ENCODE data around the gene SELENOV.

The SELENOV gene

GRCh38 chr19:39497996-39498797, 16.7 kb upstream of the SELENOV start:
- DNase-seq (ENCODE audit: extremely low spot score) = peak; percentile 64
- CTCF ChIA-PET = interaction anchor here (0.6 to 1.4 kb wide), 6 partner anchors 10 to 269 kb away, joined by 3 to 9 read pairs (median 4); no protein-coding TSS in a partner anchor
- TF ChIP-seq ARNT (IDR thresholded peaks at IDR 0.05) = no peak
- peak; percentile 90 for TF ChIP-seq L3MBTL2 (conservative IDR thresholded peaks at IDR 0.05)
- TF ChIP-seq PKNOX1 (IDR thresholded peaks at IDR 0.05) = peak; percentile 97
- POLR2A ChIA-PET = interaction anchor here (0.9 to 4.8 kb wide), 7 partner anchors 17 to 63 kb away, joined by 4 to 34 read pairs (median 5); partner anchors contain the start of genes EID2B, RPS16 and TIMM50

GRCh38 chr19:39498798-39499642, 15.9 kb upstream of the SELENOV start, which contains the start of gene DLL3:
Gene DLL3 (plus strand): TSS chr19:39498947. CDS start chr19:39498975, 28 bp downstream.
- CTCF ChIA-PET = interaction anchor here (0.6 kb wide), 1 partner anchor 14 kb away, joined by 8 read pairs; no protein-coding TSS in a partner anchor
- POLR2A ChIA-PET = interaction anchor here (1.6 to 4.8 kb wide), 4 partner anchors 18 to 63 kb away, joined by 4 to 34 read pairs (median 8); partner anchors contain the start of genes RPS16 and TIMM50
- TF ChIP-seq TARDBP (IDR thresholded peaks at IDR 0.05) = no peak
- no peak for TF ChIP-seq LEF1 (IDR thresholded peaks at IDR 0.05; ENCODE audit: borderline replicate concordance)
- TF ChIP-seq NFRKB (IDR thresholded peaks at IDR 0.05) = no peak
- TF ChIP-seq FOXK2 (IDR thresholded peaks at IDR 0.05) = no peak
- TF ChIP-seq ELF4 (IDR thresholded peaks at IDR 0.05) = no peak
- TF ChIP-seq ZNF384 (IDR thresholded peaks at IDR 0.05) = no peak
- no peak for TF ChIP-seq ARNT (IDR thresholded peaks at IDR 0.05)
- TF ChIP-seq FOXA1 (IDR thresholded peaks at IDR 0.05) = no peak
- TF ChIP-seq CTBP1 (IDR thresholded peaks at IDR 0.05; ENCODE audit: borderline replicate concordance) = no peak
- TF ChIP-seq PKNOX1 (IDR thresholded peaks at IDR 0.05) = no peak
- TF ChIP-seq FOXM1 (IDR thresholded peaks at IDR 0.05; ENCODE audit: borderline replicate concordance) = no peak
- no peak for TF ChIP-seq SUZ12 (IDR thresholded peaks at IDR 0.05)
- TF ChIP-seq L3MBTL2 (conservative IDR thresholded peaks at IDR 0.05) = no peak
- TF ChIP-seq BHLHE40 (IDR thresholded peaks at IDR 0.05; ENCODE audit: borderline replicate concordance) = no peak
- TF ChIP-seq SP1 (IDR thresholded peaks at IDR 0.05) = no peak
- TF ChIP-seq HDGF (IDR thresholded peaks at IDR 0.05; ENCODE audit: borderline replicate concordance) = no peak
- no peak for DNase-seq (ENCODE audit: extremely low spot score)

- POLR2A ChIA-PET = interaction anchor here (1.5 to 4.8 kb wide), 2 partner anchors 64 kb away, joined by 8 to 34 read pairs; partner anchors contain the start of gene RPS16
- DNase-seq (ENCODE audit: extremely low spot score) = no peak
- TF ChIP-seq BHLHE40 (IDR thresholded peaks at IDR 0.05; ENCODE audit: borderline replicate concordance) (no peak), FOXK2 (IDR thresholded peaks at IDR 0.05) (no peak), LEF1 (IDR thresholded peaks at IDR 0.05; ENCODE audit: borderline replicate concordance) (no peak), ARNT (IDR thresholded peaks at IDR 0.05) (no peak), SUZ12 (IDR thresholded peaks at IDR 0.05) (no peak), ZNF384 (IDR thresholded peaks at IDR 0.05) (no peak), CTBP1 (IDR thresholded peaks at IDR 0.05; ENCODE audit: borderline replicate concordance) (no peak), SP1 (IDR thresholded peaks at IDR 0.05) (no peak), PKNOX1 (IDR thresholded peaks at IDR 0.05) (no peak), ELF4 (IDR thresholded peaks at IDR 0.05) (no peak), L3MBTL2 (conservative IDR thresholded peaks at IDR 0.05) (no peak), HDGF (IDR thresholded peaks at IDR 0.05; ENCODE audit: borderline replicate concordance) (no peak), FOXA1 (IDR thresholded peaks at IDR 0.05) (no peak), NFRKB (IDR thresholded peaks at IDR 0.05) (no peak), FOXM1 (IDR thresholded peaks at IDR 0.05; ENCODE audit: borderline replicate concordance) (no peak), TARDBP (IDR thresholded peaks at IDR 0.05) (no peak)
- CTCF ChIA-PET = interaction anchor here (0.9 kb wide), 1 partner anchor 59 kb away, joined by 3 read pairs; no protein-coding TSS in a partner anchor
Observed at GRCh38 chr19:39499932-39500331, 15.0 kb upstream of the SELENOV start.

GRCh38 chr19:39500543-39500942, 14.4 kb upstream of the SELENOV start:
- ChIA-PET CTCF (interaction anchor here (0.9 kb wide), 1 partner anchor 60 kb away, joined by 3 read pairs; no protein-coding TSS in a partner anchor), POLR2A (interaction anchor here (1.5 kb wide), 1 partner anchor 65 kb away, joined by 8 read pairs; the partner anchor contains the start of gene RPS16)
- DNase-seq (ENCODE audit: extremely low spot score) = no peak
- TF ChIP-seq ELF4 (IDR thresholded peaks at IDR 0.05) (no peak), TARDBP (IDR thresholded peaks at IDR 0.05) (no peak), HDGF (IDR thresholded peaks at IDR 0.05; ENCODE audit: borderline replicate concordance) (no peak), NFRKB (IDR thresholded peaks at IDR 0.05) (no peak), FOXA1 (IDR thresholded peaks at IDR 0.05) (no peak), ARNT (IDR thresholded peaks at IDR 0.05) (no peak), BHLHE40 (IDR thresholded peaks at IDR 0.05; ENCODE audit: borderline replicate concordance) (no peak), ZNF384 (IDR thresholded peaks at IDR 0.05) (no peak), SP1 (IDR thresholded peaks at IDR 0.05) (no peak), L3MBTL2 (conservative IDR thresholded peaks at IDR 0.05) (no peak), PKNOX1 (IDR thresholded peaks at IDR 0.05) (no peak), FOXM1 (IDR thresholded peaks at IDR 0.05; ENCODE audit: borderline replicate concordance) (no peak), FOXK2 (IDR thresholded peaks at IDR 0.05) (no peak), SUZ12 (IDR thresholded peaks at IDR 0.05) (no peak)
